Measurements from ENCODE around the gene SMU1. TPM values are rescaled to one million over a fixed set of nuclear protein-coding genes. Genes with fewer than 3 reads are reported as not detected.
"Not testable (repeated sequence)": the region's sequence is repeated elsewhere in the genome, so short reads cannot be mapped to it uniquely, and the experiment has no call there.

SMU1 gene
- polyA plus RNA-seq, 1 donor = 16.2 TPM

GRCh38 chr9:33105504-33105903 lies 29.0 kb upstream of the SMU1 start:
- DNase-seq = no peak

GRCh38 chr9:33104401-33104800 lies 27.9 kb upstream of the SMU1 start:
- DNase-seq = no peak

- DNase-seq = no peak
Measured at GRCh38 chr9:33103501-33104281, 27.2 kb upstream of the SMU1 start.

GRCh38 chr9:33102551-33103210 lies 26.2 kb upstream of the SMU1 start:
- no peak for DNase-seq

- DNase-seq = no peak
Measured at GRCh38 chr9:33101104-33101951, 24.9 kb upstream of the SMU1 start.

GRCh38 chr9:33099754-33100153 lies 23.3 kb upstream of the SMU1 start:
- DNase-seq = no peak

GRCh38 chr9:33097192-33097591 lies 20.7 kb upstream of the SMU1 start:
- no peak for DNase-seq

GRCh38 chr9:33092634-33093033 lies 16.2 kb upstream of the SMU1 start:
- DNase-seq = no peak

- DNase-seq = not testable (repeated sequence)
Measured at GRCh38 chr9:33085672-33086071, 9.2 kb upstream of the SMU1 start.

- no peak for DNase-seq
Measured at GRCh38 chr9:33082538-33083326, 6.3 kb upstream of the SMU1 start.

- no peak for DNase-seq
Measured at GRCh38 chr9:33082128-33082527, 5.7 kb upstream of the SMU1 start.

- peak; percentile 84 for DNase-seq
Measured at GRCh38 chr9:33081128-33081851, 4.8 kb upstream of the SMU1 start.

GRCh38 chr9:33080534-33080933 lies 4.1 kb upstream of the SMU1 start:
- DNase-seq = no peak

GRCh38 chr9:33068991-33069390 lies 7.5 kb downstream of the SMU1 start:
- no peak for DNase-seq

- DNase-seq = no peak
Measured at GRCh38 chr9:33065157-33066076, 11.1 kb downstream of the SMU1 start.

GRCh38 chr9:33051144-33051543 lies 25.3 kb downstream of the SMU1 start:
- DNase-seq = no peak

- no peak for DNase-seq
Measured at GRCh38 chr9:33049680-33050361, 26.7 kb downstream of the SMU1 start.

- DNase-seq = no peak
Measured at GRCh38 chr9:33048054-33048465, 28.4 kb downstream of the SMU1 start.

- DNase-seq = no peak
Measured at GRCh38 chr9:33046061-33046460, 30.4 kb downstream of the SMU1 start.
